Vagina (tissue), 2 donors: ENCODE results near the gene SNRPB. TPM values are rescaled to one million over a fixed set of nuclear protein-coding genes. Genes with fewer than 3 reads are reported as not detected.

ENCODE experiments used
- DNase-seq, 2 donors: peaks; one replicate each; pipeline ENCODE4 v3.0.0-alpha.2; 2017; ENCODE audit errors: extremely low spot score in 2 of 2
- H3K27ac ChIP-seq: fragments of 200-600 bp; sonication (generic); one replicate; pipeline ENCODE4 v1.5.1; 2019
- H3K27me3 ChIP-seq: fragments of 200-600 bp; sonication (generic); one replicate; pipeline ENCODE4 v1.5.1; 2019
- H3K36me3 ChIP-seq, 2 donors: fragments of 200-600 bp; sonication (generic); one replicate each; pipeline ENCODE4 v1.5.1; 2017 to 2019
- H3K4me1 ChIP-seq: fragments of 200-600 bp; sonication (generic); one replicate; pipeline ENCODE4 v1.5.1; 2019
- H3K4me3 ChIP-seq, 2 donors: fragments of 200-600 bp; sonication (generic); 1 replicate in 1 of 2; 2 replicates in 1 of 2; pipeline ENCODE4 v1.5.1; 2016 to 2019
- H3K9me3 ChIP-seq: fragments of 200-600 bp; sonication (generic); one replicate; pipeline ENCODE4 v1.5.1; 2019
- CTCF ChIP-seq, 3 experiments: fragments of 450-650 bp in 2 of 3; fragments of 200-600 bp in 1 of 3; sonication (generic) in 1 of 3; IDR thresholded peaks; one replicate each; pipeline ENCODE4 v1.5.1; 2017 to 2019; ENCODE audit warnings: antibody characterized with exemption in 3 of 3, mild to moderate bottlenecking in 2 of 3, moderate library complexity in 2 of 3
- POLR2A ChIP-seq, 2 donors: fragments of 450-650 bp; IDR thresholded peaks; one replicate each; pipeline ENCODE4 v1.6.1; 2017; ENCODE audit warnings: antibody characterized with exemption in 2 of 2, mild to moderate bottlenecking in 2 of 2, moderate library complexity in 2 of 2
- POLR2AphosphoS5 ChIP-seq, 2 donors: sonication (generic); formaldehyde crosslinking; IDR thresholded peaks; one replicate each; pipeline ENCODE4 v1.9.0; 2017; ENCODE audit warnings: antibody characterized with exemption in 2 of 2, mild to moderate bottlenecking in 2 of 2, low read depth in 1 of 2; ENCODE audit not compliant: insufficient read depth in 1 of 2
- intact Hi-C: fragments of 100-400 bp; cut with DNase I; formaldehyde crosslinking; loops from one replicate; pipeline ENCODE4 v1.15.1; 2023
- total RNA-seq: library from RNA; depleted of rRNA; stranded (reverse); fragments of >200 nt; gene quantifications from one replicate; pipeline ENCODE4 v1.2.3, GENCODE V29; 2016

SNRPB gene
- total RNA-seq, 1 donor from 2014 or later = 173 TPM

DNA sequence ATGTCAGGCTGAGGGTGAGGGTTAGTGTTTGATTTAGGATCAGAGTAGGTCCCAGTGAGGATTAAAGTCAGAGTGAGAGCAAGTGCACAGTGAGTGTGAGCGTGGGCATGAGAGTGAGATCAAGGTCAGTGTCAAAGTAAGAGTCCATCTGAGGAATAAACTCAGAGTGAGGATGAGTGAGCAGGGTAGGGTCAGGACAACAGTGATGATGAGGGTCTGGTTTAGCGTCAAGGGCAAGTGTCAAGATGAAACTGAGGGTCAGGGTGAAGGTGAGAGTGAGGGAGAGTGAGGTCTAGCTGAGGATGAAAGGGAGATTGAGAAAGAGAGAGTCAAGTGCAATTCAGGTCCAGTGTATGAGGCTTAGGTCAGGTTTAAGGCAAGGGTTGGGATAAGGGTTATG, 45.8 kb upstream of the SNRPB start:
- H3K36me3 ChIP-seq = no peaks in the 10 kb centered on the region
- no peak for TF ChIP-seq CTCF (IDR thresholded peaks at IDR 0.05)
- intact Hi-C loops = no loop called here
- DNase-seq = no peak
- H3K4me3 ChIP-seq = no peak overlapping the region
- no peaks in the 10 kb centered on the region for H3K9me3 ChIP-seq
- H3K4me1 ChIP-seq = no peaks in the 10 kb centered on the region
- H3K27me3 ChIP-seq = no peaks in the 10 kb centered on the region
- no peak overlapping the region for H3K27ac ChIP-seq

- no peak for DNase-seq
- intact Hi-C loops = no loop called here
- Histone ChIP-seq H3K9me3 (no peaks in the 10 kb centered on the region), H3K27me3 (no peaks in the 10 kb centered on the region), H3K4me3 (no peak overlapping the region), H3K27ac (no peak overlapping the region), H3K4me1 (no peaks in the 10 kb centered on the region), H3K36me3 (no peaks in the 10 kb centered on the region)
- TF ChIP-seq CTCF (IDR thresholded peaks at IDR 0.05) (no peak), POLR2A (IDR thresholded peaks at IDR 0.05) (no peak), POLR2AphosphoS5 (IDR thresholded peaks at IDR 0.05; ENCODE audit: insufficient read depth in 1 of 2, low read depth in 1 of 2) (no peak)
Observed at GRCh38 chr20:2515203-2515602, 44.6 kb upstream of the SNRPB start.

- Histone ChIP-seq H3K4me1 (peaks cover 21% of the 10 kb centered on the region), H3K4me3 (peak overlapping the region in 1 of 2 donors; percentile 70), H3K9me3 (no peaks in the 10 kb centered on the region), H3K27me3 (no peaks in the 10 kb centered on the region), H3K27ac (no peak overlapping the region), H3K36me3 (no peaks in the 10 kb centered on the region)
- no peak for DNase-seq
- intact Hi-C loops = no loop called here
- no peak for TF ChIP-seq POLR2AphosphoS5 (IDR thresholded peaks at IDR 0.05; ENCODE audit: insufficient read depth in 1 of 2, low read depth in 1 of 2)
- no peak for TF ChIP-seq POLR2A (IDR thresholded peaks at IDR 0.05)
- TF ChIP-seq CTCF (IDR thresholded peaks at IDR 0.05) = no peak
Observed at GRCh38 chr20:2509794-2510193, 39.2 kb upstream of the SNRPB start.

GRCh38 chr20:2509468-2509781, 38.8 kb upstream of the SNRPB start:
- H3K27me3 ChIP-seq = no peaks in the 10 kb centered on the region
- peak overlapping the region; percentile 70 to 92 for H3K4me3 ChIP-seq
- H3K9me3 ChIP-seq = no peaks in the 10 kb centered on the region
- intact Hi-C loops = no loop called here
- H3K4me1 ChIP-seq = peaks cover 21% of the 10 kb centered on the region
- TF ChIP-seq POLR2A (IDR thresholded peaks at IDR 0.05) (no peak), CTCF (IDR thresholded peaks at IDR 0.05) (no peak), POLR2AphosphoS5 (IDR thresholded peaks at IDR 0.05; ENCODE audit: insufficient read depth in 1 of 2, low read depth in 1 of 2) (no peak)
- no peak for DNase-seq
- peak overlapping the region; percentile 91 for H3K27ac ChIP-seq
- no peaks in the 10 kb centered on the region for H3K36me3 ChIP-seq

DNA sequence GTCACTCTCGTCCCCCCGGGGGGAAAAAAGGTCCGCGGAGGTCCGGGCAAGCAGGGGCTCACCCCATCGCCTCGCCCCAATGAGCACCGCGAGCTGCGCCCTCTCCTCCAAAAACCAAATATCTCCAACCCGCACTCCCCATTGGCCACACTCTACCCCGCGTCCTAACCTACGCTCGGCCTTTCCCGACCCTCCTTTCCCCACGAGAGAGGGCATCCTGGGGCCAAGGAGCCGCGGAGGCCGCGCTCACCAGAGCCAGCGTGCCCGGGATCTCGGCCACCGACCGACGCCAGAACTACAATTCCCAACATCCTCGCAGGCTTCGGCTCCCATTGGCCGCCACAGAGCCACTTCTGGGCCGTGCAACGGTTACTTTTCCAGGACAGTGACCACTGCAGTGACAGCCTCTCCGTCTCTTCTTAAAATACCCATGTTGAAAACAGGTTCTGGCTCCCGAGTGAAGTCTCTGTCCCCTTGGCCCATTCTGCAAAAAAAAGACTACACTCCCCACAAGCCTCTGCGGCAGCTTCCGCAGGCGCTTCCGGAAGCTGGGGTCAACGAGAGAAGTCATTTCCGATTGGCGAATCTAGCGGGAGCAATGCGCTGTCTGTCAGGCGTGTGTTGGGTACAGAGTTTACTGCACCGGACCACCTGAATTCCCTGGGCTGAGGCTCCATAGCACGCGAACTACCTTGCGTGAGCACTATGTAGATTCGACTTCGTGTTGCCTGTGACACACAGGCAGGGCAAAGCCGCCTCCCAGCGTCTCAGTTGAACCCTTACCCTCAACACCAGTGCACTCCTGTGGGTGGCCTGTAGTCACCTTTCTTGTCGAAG, 38.3 kb upstream of the SNRPB start, which contains the start of gene ZNF343:
ZNF343 (minus strand) TSS at position 285 of the 837 bp plus-strand sequence. CDS start 15,020 bp downstream, outside the sequence.
- Histone ChIP-seq H3K9me3 (no peaks in the 10 kb centered on the region), H3K4me1 (peaks cover 21% of the 10 kb centered on the region), H3K36me3 (no peaks in the 10 kb centered on the region), H3K4me3 (peak within 1 kb of the TSS; percentile 70 to 92), H3K27me3 (no peaks in the 10 kb centered on the region), H3K27ac (peak within 1 kb of the TSS; percentile 91)
- no peak for DNase-seq
- TF ChIP-seq POLR2AphosphoS5 (IDR thresholded peaks at IDR 0.05; ENCODE audit: insufficient read depth in 1 of 2, low read depth in 1 of 2) = peak; percentile 85 to 98
- TF ChIP-seq CTCF (IDR thresholded peaks at IDR 0.05) = no peak
- TF ChIP-seq POLR2A (IDR thresholded peaks at IDR 0.05) = peak in 1 of 2 donors; percentile 24
- intact Hi-C loops = no loop called here
